Heart left ventricle (tissue), 16 donors: ENCODE results near the gene ACTL6B. TPM values are rescaled to one million over a fixed set of nuclear protein-coding genes. Genes with fewer than 3 reads are reported as not detected.
A peak's percentile ranks its signal among the peaks of the same experiment; 100 is the strongest.

ENCODE experiments used
- ATAC-seq, 4 donors: fragments of 200-7000 bp; cut with Tn5 transposase; one replicate each; pipeline ENCODE4 v1.9.1; 2020 to 2022; ENCODE audit warnings: moderate library complexity in 4 of 4, mild to moderate bottlenecking in 3 of 4, moderate number of reproducible peaks in 1 of 4
- DNase-seq, 5 donors: peaks; one replicate each; pipeline ENCODE4 v3.0.0-alpha.2; 2020
- H3K27ac ChIP-seq, 12 donors: fragments of 200-600 bp; sonication (generic) in 4 of 12; one replicate each; pipeline versions ENCODE4 v1.5.0 to v1.8.0; 2016 to 2022; ENCODE audit warnings: mild to moderate bottlenecking in 2 of 12
- H3K27me3 ChIP-seq, 9 donors: fragments of 200-600 bp; sonication (generic) in 2 of 9; one replicate each; pipeline versions ENCODE4 v1.5.1 to v1.8.0; 2016 to 2022; ENCODE audit warnings: mild to moderate bottlenecking in 3 of 9
- H3K36me3 ChIP-seq, 9 donors: fragments of 200-600 bp; sonication (generic) in 2 of 9; one replicate each; pipeline versions ENCODE4 v1.5.0 to v1.8.0; 2018 to 2022; ENCODE audit warnings: mild to moderate bottlenecking in 2 of 9
- H3K4me1 ChIP-seq, 12 donors: fragments of 200-600 bp; sonication (generic) in 4 of 12; one replicate each; pipeline versions ENCODE4 v1.5.0 to v1.8.0; 2016 to 2022; ENCODE audit warnings: mild to moderate bottlenecking in 3 of 12
- H3K4me3 ChIP-seq, 12 donors: fragments of 200-600 bp; sonication (generic) in 4 of 12; one replicate each; pipeline versions ENCODE4 v1.5.0 to v1.8.0; 2017 to 2022; ENCODE audit warnings: mild to moderate bottlenecking in 9 of 12, moderate library complexity in 4 of 12
- H3K9me3 ChIP-seq, 12 donors: fragments of 200-600 bp; sonication (generic) in 4 of 12; one replicate each; pipeline versions ENCODE4 v1.5.0 to v1.8.0; 2016 to 2022; ENCODE audit warnings: mild to moderate bottlenecking in 1 of 12
- POLR2A ChIP-seq, 2 donors: fragments of 450-650 bp; IDR thresholded peaks; one replicate each; pipeline ENCODE4 v1.6.1; 2017; ENCODE audit warnings: antibody characterized with exemption in 2 of 2, mild to moderate bottlenecking in 2 of 2, moderate library complexity in 2 of 2
- WGBS, 4 donors: extraction: QIAGEN DNeasy Blood & Tissue Kit in 2 of 4; methylation state at CpG; one replicate each; pipeline versions ENCODE4 v1.1.5 to v1.1.7; 2013 to 2018; 5-methylcytosine and 5-hydroxymethylcytosine counted together
- intact Hi-C, 10 donors: fragments of 100-400 bp; cut with DNase I; formaldehyde crosslinking; loops; one replicate each; pipeline versions ENCODE4 v1.11.1 to v1.14.2; 2022
- polyA plus RNA-seq, 2 donors: library from polyadenylated mRNA; stranded (reverse); fragments of 200-250 nt; gene quantifications; one replicate each; pipeline ENCODE4 v1.2.3, GENCODE V29; 2013
- total RNA-seq, 9 donors: library from RNA; depleted of rRNA in 2 of 9; stranded (reverse); fragments of >200 nt in 2 of 9; fragmentation: NEBNext Ultra II Directional in 3 of 9; extraction: Animal tissue kit (Norgen Biotek cat#: 25700) in 3 of 9; gene quantifications; one replicate each; pipeline versions ENCODE4 v1.1.0 to v1.2.4, GENCODE V29; 2016 to 2023
- TF ChIP-seq, protein P1 (sequence below), 12 donors: fragments of 200-600 bp; sonication (generic) in 4 of 12; IDR thresholded peaks; one replicate each; pipeline versions ENCODE4 v1.5.0 to v1.8.0; 2018 to 2022; ENCODE audit warnings: antibody characterized with exemption in 12 of 12, mild to moderate bottlenecking in 5 of 12
- donor health status: ischemic (EF 13 %, LVEDD 7.1; RV severe dilation, severe dysfunction).
- donor health status: healthy with polysubstance abuse.
- donor health status: DM: no; HTN: yes; CAD: no.
- donor health status: DM: no; HTN: no; CAD: no.
- donor health status: ischemic (EF 25% LVEDD 6.9; RV normal size, moderate dysfunction).
- donor health status: ischemic (EF 25% LVEDD 5.7; RV mildly dilated, moderate dysfunction).
- donor health status: healthy.
- donor health status: DM: yes; HTN: yes; CAD: no.
- donor health status: ischemic (EF 35%, LVEDD 5.7; RV mildly dilated, moderate dysfunction).
- donor health status: nonischemic (EF 11% LVEDD 7.7; RV severe dilation, severe dysfunction).
- donor health status: DM: yes; HTN: yes; CAD: no.
- donor health status: PGD.
- donor health status: ischemic (EF 29% LVEDD 5.4; RV normal size, mild dysfunction).
- donor health status: nonischemic (EF 23%, LVEDD 6.1; RV moderate dilation, normal function).

The ACTL6B gene
- total and polyA plus RNA-seq, 11 donors = not detected

DNA sequence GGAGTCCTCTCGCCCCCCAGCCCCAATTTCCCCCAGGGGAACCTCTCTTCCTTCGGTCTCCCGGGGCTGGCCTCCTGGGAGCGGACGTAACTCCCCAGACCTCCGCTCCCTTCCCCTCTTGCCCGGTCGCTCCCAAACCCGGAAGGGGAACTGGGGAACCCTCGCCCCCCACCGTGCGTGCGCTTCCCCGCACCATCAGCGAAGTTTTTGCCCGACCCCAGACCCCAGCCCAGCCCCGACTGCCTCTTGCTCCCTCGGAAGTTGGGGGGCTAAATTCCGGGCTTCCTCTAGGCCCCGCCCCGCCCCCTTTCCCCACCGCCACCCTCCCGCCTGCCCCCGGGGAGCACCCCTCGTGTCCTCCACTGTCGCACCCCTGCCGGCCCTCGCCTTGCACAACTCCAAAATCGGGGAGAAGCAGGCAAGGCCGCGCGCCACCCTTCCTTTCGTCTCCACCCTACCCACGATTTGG, 17.7 kb upstream of the ACTL6B start:
- Histone ChIP-seq H3K27ac (peak overlapping the region; percentile 88 to 100 (median 98)), H3K9me3 (no peaks in the 10 kb centered on the region), H3K4me1 (peaks cover 0 to 40% (median 12%) of the 10 kb centered on the region in 12 donors), H3K36me3 (peaks cover 0 to 29% (median 26%) of the 10 kb centered on the region in 9 donors), H3K4me3 (peak overlapping the region; percentile 79 to 100 (median 96)), H3K27me3 (no peaks in the 10 kb centered on the region)
- peak in 4 of 5 donors; percentile 59 to 79 (median 62) for DNase-seq
- intact Hi-C loops = loop anchor here in 6 of 10 donors (1.0 to 10.0 kb wide), 9 partner anchors 31 to 89 kb away; partner anchors contain the start of genes FBXO24 (in 4 of the 6), LRCH4 (in 4 of the 6) and MOSPD3 (in 4 of the 6)
- peak in 2 of 4 donors; percentile 1 to 2 for ATAC-seq
- WGBS, 4 donors = 1% methylated on average over 19 to 34 of the region's 34 CpGs
- TF ChIP-seq POLR2A (IDR thresholded peaks at IDR 0.05) = no peak
- TF ChIP-seq, protein P1, sequence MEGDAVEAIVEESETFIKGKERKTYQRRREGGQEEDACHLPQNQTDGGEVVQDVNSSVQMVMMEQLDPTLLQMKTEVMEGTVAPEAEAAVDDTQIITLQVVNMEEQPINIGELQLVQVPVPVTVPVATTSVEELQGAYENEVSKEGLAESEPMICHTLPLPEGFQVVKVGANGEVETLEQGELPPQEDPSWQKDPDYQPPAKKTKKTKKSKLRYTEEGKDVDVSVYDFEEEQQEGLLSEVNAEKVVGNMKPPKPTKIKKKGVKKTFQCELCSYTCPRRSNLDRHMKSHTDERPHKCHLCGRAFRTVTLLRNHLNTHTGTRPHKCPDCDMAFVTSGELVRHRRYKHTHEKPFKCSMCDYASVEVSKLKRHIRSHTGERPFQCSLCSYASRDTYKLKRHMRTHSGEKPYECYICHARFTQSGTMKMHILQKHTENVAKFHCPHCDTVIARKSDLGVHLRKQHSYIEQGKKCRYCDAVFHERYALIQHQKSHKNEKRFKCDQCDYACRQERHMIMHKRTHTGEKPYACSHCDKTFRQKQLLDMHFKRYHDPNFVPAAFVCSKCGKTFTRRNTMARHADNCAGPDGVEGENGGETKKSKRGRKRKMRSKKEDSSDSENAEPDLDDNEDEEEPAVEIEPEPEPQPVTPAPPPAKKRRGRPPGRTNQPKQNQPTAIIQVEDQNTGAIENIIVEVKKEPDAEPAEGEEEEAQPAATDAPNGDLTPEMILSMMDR (IDR thresholded peaks at IDR 0.05) = no peak

DNA sequence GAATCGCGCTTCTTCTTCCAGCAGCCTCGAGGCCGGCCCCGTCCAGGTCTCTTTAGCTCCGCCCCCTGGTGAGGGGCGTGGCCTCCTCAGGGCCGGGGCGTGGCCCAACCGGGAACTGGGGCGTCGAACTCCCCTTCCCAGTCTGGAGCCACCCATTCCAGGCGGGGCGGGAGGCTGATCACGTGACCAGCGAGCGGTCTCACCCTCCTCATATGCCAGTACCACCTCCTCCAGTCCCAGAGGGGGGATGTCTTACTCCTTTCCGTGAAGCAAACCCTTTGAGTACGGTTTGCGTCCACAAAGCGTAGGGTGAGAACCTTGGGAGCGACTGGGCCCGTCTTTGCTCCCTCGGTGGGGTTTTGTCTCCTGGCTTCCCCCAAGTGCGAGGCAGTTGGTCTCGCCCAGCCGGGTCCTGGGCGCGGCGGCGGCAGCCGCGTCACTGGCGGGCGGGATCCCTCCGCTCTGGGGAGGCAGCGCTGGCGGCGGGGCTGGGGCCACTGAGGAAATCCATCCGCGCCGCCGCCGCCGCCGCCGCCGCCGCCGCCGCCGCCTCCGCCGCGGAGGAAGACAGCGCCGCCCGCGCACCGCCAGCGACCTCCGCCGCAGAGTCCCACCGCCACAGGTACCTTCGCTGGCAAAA, 17.2 kb upstream of the ACTL6B start, which contains the start of gene GNB2:
Gene GNB2, plus strand, starts transcription at position 439 of the 640 bp plus-strand sequence. CDS start 2,526 bp downstream, outside the sequence.
- Histone ChIP-seq H3K9me3 (no peaks in the 10 kb centered on the region), H3K36me3 (peaks cover 0 to 23% (median 21%) of the 10 kb centered on the region in 9 donors), H3K4me3 (peak within 1 kb of the TSS; percentile 79 to 100 (median 96)), H3K27me3 (no peaks in the 10 kb centered on the region), H3K4me1 (peaks cover 0 to 35% (median 12%) of the 10 kb centered on the region in 12 donors), H3K27ac (peak within 1 kb of the TSS; percentile 88 to 100 (median 98))
- 0 to 1% (median 0%) methylated on average over 21 to 65 of the region's 65 CpGs for WGBS, 4 donors
- intact Hi-C loops = loop anchor here in 6 of 10 donors (1.0 to 10.0 kb wide), 8 partner anchors 46 to 89 kb away; partner anchors contain the start of genes FBXO24 (in 4 of the 6), LRCH4 (in 4 of the 6) and MOSPD3 (in 4 of the 6)
- peak; percentile 34 to 77 for TF ChIP-seq POLR2A (IDR thresholded peaks at IDR 0.05)
- TF ChIP-seq, protein P1 (IDR thresholded peaks at IDR 0.05) = no peak
- DNase-seq = peak; percentile 99 to 100 (median 99)
- ATAC-seq = peak; percentile 89 to 96 (median 92)

DNA sequence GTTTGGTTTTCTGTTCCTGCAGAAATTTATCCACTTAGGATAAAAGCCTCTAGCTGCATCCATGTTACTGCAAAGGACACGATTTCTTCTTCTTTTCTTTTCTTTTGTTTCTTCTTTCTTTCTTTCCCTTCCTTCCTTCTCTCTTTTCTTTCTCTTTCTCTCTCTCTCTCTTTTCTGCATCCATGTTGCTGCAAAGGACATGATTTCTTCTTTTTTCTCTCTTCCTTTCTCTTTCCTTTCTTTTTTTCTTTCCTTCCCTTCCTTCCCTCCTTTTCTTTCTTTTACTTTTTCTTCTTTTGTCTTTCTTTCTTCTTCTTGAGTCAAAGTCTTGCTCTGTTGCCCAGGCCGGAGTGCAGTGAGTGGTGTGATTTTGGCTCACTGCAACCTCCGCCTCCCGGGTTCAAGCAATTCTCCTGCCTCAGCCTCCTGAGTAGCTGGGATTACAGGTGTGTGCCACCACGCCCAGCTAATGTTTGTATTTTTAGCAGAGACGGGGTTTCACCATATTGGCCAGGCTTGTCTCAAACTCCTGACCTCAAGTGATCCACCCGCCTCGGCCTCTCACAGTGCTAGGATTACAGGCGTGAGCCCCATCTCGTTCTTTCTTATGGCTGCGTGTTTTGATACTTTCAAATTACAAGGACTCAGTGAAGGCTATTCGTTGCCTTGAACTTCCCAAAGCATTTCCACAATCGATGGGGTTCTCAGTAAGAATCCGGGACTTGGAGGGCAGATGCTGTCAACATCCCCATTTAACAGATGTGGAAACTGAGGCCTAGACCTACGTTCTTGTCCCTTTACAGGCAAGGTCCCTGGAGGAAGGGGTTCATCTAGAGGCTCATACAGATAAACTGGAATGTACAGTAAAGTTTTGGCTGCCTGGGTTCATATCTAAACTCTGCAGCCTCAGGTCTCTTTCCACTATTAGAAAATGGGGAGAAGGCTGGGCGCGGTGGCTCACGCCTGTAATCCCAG, 15.4 kb upstream of the ACTL6B start:
- Histone ChIP-seq H3K27ac (no peak overlapping the region), H3K4me3 (no peak overlapping the region), H3K36me3 (peaks cover 0 to 5% (median 3%) of the 10 kb centered on the region in 9 donors), H3K4me1 (peaks cover 0 to 23% (median 10%) of the 10 kb centered on the region in 12 donors), H3K9me3 (no peaks in the 10 kb centered on the region), H3K27me3 (no peaks in the 10 kb centered on the region)
- no peak for TF ChIP-seq POLR2A (IDR thresholded peaks at IDR 0.05)
- TF ChIP-seq, protein P1 (IDR thresholded peaks at IDR 0.05) = no peak
- 91 to 93% (median 92%) methylated on average over 18 of the region's 18 CpGs for WGBS, 4 donors
- intact Hi-C loops = loop anchor here in 4 of 10 donors (2.0 to 10.0 kb wide), 5 partner anchors 44 to 87 kb away; partner anchors contain the start of genes FBXO24 (in 3 of the 4), LRCH4 (in 3 of the 4) and MOSPD3 (in 2 of the 4)
- DNase-seq (no peak), ATAC-seq (no peak)
